Activated T-cell treated with anti-CD3 and anti-CD28 coated beads, Interleukin-2, amount 50 U/mL, for 4 hours (primary cell): ENCODE data around the gene EIF4EBP2. TPM values are rescaled to one million over a fixed set of nuclear protein-coding genes. Genes with fewer than 3 reads are reported as not detected.

Experiments
- ATAC-seq, 2 donors: fragments of 200-7000 bp; cut with Tn5 transposase; one replicate each; pipeline ENCODE4 v1.10.0; 2021
- DNase-seq: peaks from one replicate; pipeline ENCODE4 v3.0.0-alpha.2; 2020
- H3K27me3 Mint-ChIP-seq: one replicate; pipeline ENCODE4 v1.8.0; 2021; ENCODE audit warnings: low read depth, mixed read lengths
- H3K36me3 Mint-ChIP-seq: one replicate; pipeline ENCODE4 v1.8.0; 2022; ENCODE audit warnings: mixed read lengths; ENCODE audit not compliant: insufficient read depth
- H3K4me1 Mint-ChIP-seq: one replicate; pipeline ENCODE4 v1.8.0; 2021; ENCODE audit warnings: low read depth, mixed read lengths
- H3K4me3 Mint-ChIP-seq: one replicate; pipeline ENCODE4 v1.8.0; 2021; ENCODE audit warnings: mild to moderate bottlenecking, moderate library complexity, mixed read lengths
- H3K9me3 Mint-ChIP-seq: one replicate; pipeline ENCODE4 v1.8.0; 2021; ENCODE audit warnings: mixed read lengths
- total RNA-seq, 3 donors: library from RNA; stranded (reverse); gene quantifications; one replicate each; pipeline ENCODE4 v1.2.1, GENCODE V29; 2021

EIF4EBP2 gene, protein sequence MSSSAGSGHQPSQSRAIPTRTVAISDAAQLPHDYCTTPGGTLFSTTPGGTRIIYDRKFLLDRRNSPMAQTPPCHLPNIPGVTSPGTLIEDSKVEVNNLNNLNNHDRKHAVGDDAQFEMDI
- total RNA-seq: 10 to 100 TPM; 28.0 to 29.4 (median 28.3) TPM

- ATAC-seq: peak; percentile 96 to 97
- Mint-ChIP-seq H3K4me3 (peak within 1 kb of the TSS; percentile 98), H3K27me3 (no peaks in the 10 kb centered on the region), H3K4me1 (peaks cover 42% of the 10 kb centered on the region), H3K36me3 (peaks cover 2% of the 10 kb centered on the region), H3K9me3 (no peaks in the 10 kb centered on the region)
- DNase-seq: peak; percentile 99
Measured at GRCh38 chr10:70404036-70404786, at the start of gene EIF4EBP2. EIF4EBP2 (plus strand) TSS chr10:70404145; CDS start chr10:70404402, 257 bp downstream.

DNA sequence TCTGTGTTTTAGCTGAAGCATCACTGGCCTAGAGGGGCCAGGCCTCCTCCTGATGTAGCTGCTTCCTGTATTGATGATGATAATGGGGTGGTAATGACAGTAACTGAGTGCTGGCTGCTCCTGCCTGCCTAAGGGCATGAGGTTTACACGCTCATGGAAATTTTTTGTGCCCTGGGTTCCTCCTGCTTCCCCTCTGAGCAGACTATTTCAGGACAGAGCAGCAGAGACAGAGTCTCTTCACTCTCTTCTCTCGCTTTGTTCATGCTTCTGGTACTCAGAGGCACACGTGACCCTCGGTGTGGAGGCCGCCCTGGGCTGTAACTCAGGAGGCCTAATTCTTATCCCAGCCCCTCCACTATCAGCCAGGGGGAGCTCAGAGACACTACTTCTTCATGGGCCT is 49.4 kb upstream of the EIF4EBP2 start:
- Mint-ChIP-seq H3K27me3 (no peaks in the 10 kb centered on the region), H3K4me1 (peaks cover 17% of the 10 kb centered on the region), H3K9me3 (no peaks in the 10 kb centered on the region), H3K36me3 (no peaks in the 10 kb centered on the region), H3K4me3 (no peak overlapping the region)
- DNase-seq (no peak), ATAC-seq (no peak)

- no peak for DNase-seq
- Mint-ChIP-seq H3K27me3 (no peaks in the 10 kb centered on the region), H3K4me1 (peaks cover 17% of the 10 kb centered on the region), H3K4me3 (peak overlapping the region; percentile 69), H3K36me3 (no peaks in the 10 kb centered on the region), H3K9me3 (no peaks in the 10 kb centered on the region)
- ATAC-seq: peak; percentile 81 to 85
Measured at GRCh38 chr10:70355051-70356021, 48.6 kb upstream of the EIF4EBP2 start.

- H3K4me1 Mint-ChIP-seq: peaks cover 17% of the 10 kb centered on the region
- H3K9me3 Mint-ChIP-seq: no peaks in the 10 kb centered on the region
- DNase-seq (no peak), ATAC-seq (no peak)
- no peak overlapping the region for H3K4me3 Mint-ChIP-seq
- no peaks in the 10 kb centered on the region for H3K27me3 Mint-ChIP-seq
- H3K36me3 Mint-ChIP-seq: no peaks in the 10 kb centered on the region
Measured at GRCh38 chr10:70357565-70357964, 46.4 kb upstream of the EIF4EBP2 start.

DNA sequence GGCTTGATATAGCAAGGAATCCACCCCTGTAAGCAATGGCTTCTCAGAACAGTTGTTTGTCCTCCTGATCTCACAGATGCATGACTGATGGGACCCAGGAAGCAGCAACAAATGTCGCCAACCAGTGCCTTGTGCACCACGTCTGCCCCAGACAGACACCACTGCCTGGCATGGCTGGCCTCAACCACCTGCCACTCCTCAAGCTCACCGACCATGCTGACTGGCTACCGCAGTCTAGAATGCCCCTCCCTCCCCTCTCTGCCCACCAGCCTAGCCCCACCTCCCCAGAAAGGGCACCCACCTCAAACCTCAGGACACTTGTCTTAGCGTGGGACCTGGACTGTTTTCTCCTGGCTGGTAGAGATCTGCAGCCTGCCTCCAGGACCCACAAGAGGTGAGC is 45.5 kb upstream of the EIF4EBP2 start:
- no peak for ATAC-seq
- no peak for DNase-seq
- H3K9me3 Mint-ChIP-seq: no peaks in the 10 kb centered on the region
- no peak overlapping the region for H3K4me3 Mint-ChIP-seq
- H3K4me1 Mint-ChIP-seq: peaks cover 17% of the 10 kb centered on the region
- no peaks in the 10 kb centered on the region for H3K36me3 Mint-ChIP-seq
- no peaks in the 10 kb centered on the region for H3K27me3 Mint-ChIP-seq

- no peaks in the 10 kb centered on the region for H3K9me3 Mint-ChIP-seq
- DNase-seq (no peak), ATAC-seq (no peak)
- H3K4me3 Mint-ChIP-seq: no peak overlapping the region
- no peaks in the 10 kb centered on the region for H3K27me3 Mint-ChIP-seq
- H3K4me1 Mint-ChIP-seq: peaks cover 17% of the 10 kb centered on the region
- H3K36me3 Mint-ChIP-seq: no peaks in the 10 kb centered on the region
Measured at GRCh38 chr10:70359017-70359550, 44.9 kb upstream of the EIF4EBP2 start.

DNA sequence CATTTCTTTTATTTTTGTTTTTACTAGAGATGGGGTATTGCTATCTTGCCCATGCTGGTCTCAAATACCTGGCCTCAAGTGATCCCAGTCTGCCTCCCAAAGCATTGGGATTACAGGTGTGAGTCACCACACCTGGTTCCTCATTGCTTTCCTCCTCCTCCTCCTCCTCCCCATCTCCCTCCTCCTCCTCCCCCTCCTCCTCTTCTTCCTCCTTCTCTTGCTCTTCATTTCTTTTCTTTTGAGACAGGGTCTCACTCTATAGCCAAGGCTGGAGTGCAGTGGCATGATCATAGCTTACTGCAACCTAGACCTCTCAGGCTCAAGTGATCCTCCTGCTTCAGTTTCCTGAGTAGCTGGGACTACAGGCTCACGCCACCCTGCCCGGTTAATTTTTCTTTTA is 43.7 kb upstream of the EIF4EBP2 start:
- no peak for ATAC-seq
- no peaks in the 10 kb centered on the region for H3K27me3 Mint-ChIP-seq
- no peaks in the 10 kb centered on the region for H3K36me3 Mint-ChIP-seq
- no peak overlapping the region for H3K4me3 Mint-ChIP-seq
- peaks cover 24% of the 10 kb centered on the region for H3K4me1 Mint-ChIP-seq
- no peak for DNase-seq
- no peaks in the 10 kb centered on the region for H3K9me3 Mint-ChIP-seq

GRCh38 chr10:70362328-70362727 is 41.6 kb upstream of the EIF4EBP2 start:
- peaks cover 10% of the 10 kb centered on the region for H3K4me1 Mint-ChIP-seq
- no peaks in the 10 kb centered on the region for H3K36me3 Mint-ChIP-seq
- no peaks in the 10 kb centered on the region for H3K9me3 Mint-ChIP-seq
- H3K27me3 Mint-ChIP-seq: no peaks in the 10 kb centered on the region
- no peak overlapping the region for H3K4me3 Mint-ChIP-seq
- ATAC-seq: no peak
- DNase-seq: no peak

GRCh38 chr10:70363292-70363691 is 40.7 kb upstream of the EIF4EBP2 start:
- Mint-ChIP-seq H3K9me3 (no peaks in the 10 kb centered on the region), H3K4me3 (no peak overlapping the region), H3K4me1 (peaks cover 7% of the 10 kb centered on the region), H3K27me3 (no peaks in the 10 kb centered on the region), H3K36me3 (no peaks in the 10 kb centered on the region)
- DNase-seq: no peak
- ATAC-seq: no peak

GRCh38 chr10:70363971-70364771 is 39.8 kb upstream of the EIF4EBP2 start:
- H3K4me3 Mint-ChIP-seq: no peak overlapping the region

GRCh38 chr10:70364772-70365091 is 39.2 kb upstream of the EIF4EBP2 start:
- H3K4me3 Mint-ChIP-seq: no peak overlapping the region

More at GRCh38 chr10:70363971-70364771, 39.8 kb upstream of the EIF4EBP2 start:
- Mint-ChIP-seq H3K4me1 (peaks cover 7% of the 10 kb centered on the region), H3K9me3 (no peaks in the 10 kb centered on the region), H3K27me3 (no peaks in the 10 kb centered on the region), H3K36me3 (no peaks in the 10 kb centered on the region)
- ATAC-seq: peak; percentile 99 to 100
- DNase-seq: peak; percentile 81

DNA sequence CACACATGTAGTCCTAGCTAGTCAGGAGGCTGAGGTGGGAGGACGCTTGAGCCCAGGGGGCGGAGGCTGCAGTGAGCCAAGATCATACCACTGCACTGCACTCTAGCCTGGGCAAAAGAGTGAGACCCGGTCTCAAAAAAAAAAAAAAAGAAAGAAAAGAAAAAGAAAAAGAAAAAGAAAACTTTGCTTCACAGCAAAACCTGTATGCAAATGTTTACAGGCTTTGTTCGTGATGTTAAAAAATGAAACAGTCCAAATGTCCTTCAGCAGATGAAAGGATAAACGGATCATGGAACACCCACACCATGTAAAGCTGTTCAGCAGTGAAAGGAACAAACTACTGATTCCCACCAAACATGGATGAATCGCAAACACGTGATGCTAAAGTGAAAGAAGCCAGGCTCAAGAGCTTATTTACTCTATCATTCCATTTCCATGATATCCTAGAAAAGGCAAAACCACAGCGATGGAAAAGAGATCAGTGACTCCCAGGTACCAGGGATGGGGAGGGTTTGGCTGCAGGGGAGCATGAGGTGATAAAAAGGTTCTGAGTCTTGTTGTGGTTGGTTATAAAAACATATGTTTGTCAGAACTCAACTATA is 36.6 kb upstream of the EIF4EBP2 start:
- no peak for DNase-seq
- Mint-ChIP-seq H3K36me3 (no peaks in the 10 kb centered on the region), H3K9me3 (no peaks in the 10 kb centered on the region), H3K4me1 (peaks cover 7% of the 10 kb centered on the region), H3K4me3 (no peak overlapping the region), H3K27me3 (no peaks in the 10 kb centered on the region)
- no peak for ATAC-seq

More at GRCh38 chr10:70364772-70365091, 39.2 kb upstream of the EIF4EBP2 start:
- no peaks in the 10 kb centered on the region for H3K36me3 Mint-ChIP-seq
- DNase-seq: no peak
- no peaks in the 10 kb centered on the region for H3K27me3 Mint-ChIP-seq
- H3K9me3 Mint-ChIP-seq: no peaks in the 10 kb centered on the region
- peaks cover 7% of the 10 kb centered on the region for H3K4me1 Mint-ChIP-seq
- no peak for ATAC-seq

- peaks cover 7% of the 10 kb centered on the region for H3K4me1 Mint-ChIP-seq
- no peaks in the 10 kb centered on the region for H3K36me3 Mint-ChIP-seq
- DNase-seq (no peak), ATAC-seq (no peak)
- H3K27me3 Mint-ChIP-seq: no peaks in the 10 kb centered on the region
- no peak overlapping the region for H3K4me3 Mint-ChIP-seq
- H3K9me3 Mint-ChIP-seq: no peaks in the 10 kb centered on the region
Measured at GRCh38 chr10:70368774-70369482, 35.0 kb upstream of the EIF4EBP2 start.
